Measurements from ENCODE around the gene GPR156. TPM values are rescaled to one million over a fixed set of nuclear protein-coding genes. Genes with fewer than 3 reads are reported as not detected.

GPR156 gene
- total RNA-seq, 2 experiments from 2014 or later = 0.10 TPM; not detected in 1

- POLR2A ChIA-PET = no interaction called here
- no peak overlapping the region for H3K4me3 Mint-ChIP-seq
- CTCF ChIA-PET = interaction anchor here (0.6 to 1.3 kb wide), 3 partner anchors 11 to 215 kb away, joined by 3 to 5 read pairs (median 3); no protein-coding TSS in a partner anchor
- H3K27ac Mint-ChIP-seq = no peak overlapping the region
- peaks cover 5% of the 10 kb centered on the region for H3K27me3 Mint-ChIP-seq
- H3K36me3 Mint-ChIP-seq (ENCODE audit: low read depth) = no peaks in the 10 kb centered on the region
- H3K9me3 Mint-ChIP-seq = no peaks in the 10 kb centered on the region
- no peaks in the 10 kb centered on the region for H3K4me1 Mint-ChIP-seq
- DNase-seq = no peak
Measured at GRCh38 chr3:120203016-120203415, 82.0 kb downstream of the GPR156 start.

- Mint-ChIP-seq H3K27me3 (peaks cover 3% of the 10 kb centered on the region), H3K4me1 (no peaks in the 10 kb centered on the region), H3K27ac (no peak overlapping the region), H3K9me3 (no peaks in the 10 kb centered on the region), H3K4me3 (no peak overlapping the region), H3K36me3 (ENCODE audit: low read depth) (no peaks in the 10 kb centered on the region)
- no peak for DNase-seq
- ChIA-PET POLR2A (no interaction called here), CTCF (interaction anchor here (1.3 kb wide), 1 partner anchor 29 kb away, joined by 3 read pairs; no protein-coding TSS in a partner anchor)
Measured at GRCh38 chr3:120202363-120202762, 82.7 kb downstream of the GPR156 start.

- Mint-ChIP-seq H3K27me3 (no peaks in the 10 kb centered on the region), H3K4me1 (no peaks in the 10 kb centered on the region), H3K27ac (no peak overlapping the region), H3K4me3 (no peak overlapping the region), H3K36me3 (ENCODE audit: low read depth) (no peaks in the 10 kb centered on the region), H3K9me3 (no peaks in the 10 kb centered on the region)
- CTCF ChIA-PET = interaction anchor here (0.6 to 1.3 kb wide), 2 partner anchors 21 to 41 kb away, joined by 3 to 9 read pairs; no protein-coding TSS in a partner anchor
- no peak for DNase-seq
- POLR2A ChIA-PET = no interaction called here
Measured at GRCh38 chr3:120200493-120201235, 84.4 kb downstream of the GPR156 start.

GRCh38 chr3:120198305-120198878 lies 86.6 kb downstream of the GPR156 start:
- Mint-ChIP-seq H3K27ac (no peak overlapping the region), H3K9me3 (no peaks in the 10 kb centered on the region), H3K27me3 (no peaks in the 10 kb centered on the region), H3K4me1 (no peaks in the 10 kb centered on the region), H3K4me3 (no peak overlapping the region), H3K36me3 (ENCODE audit: low read depth) (no peaks in the 10 kb centered on the region)
- ChIA-PET CTCF (interaction anchor here (1.6 kb wide), 1 partner anchor 293 kb away, joined by 3 read pairs; no protein-coding TSS in a partner anchor), POLR2A (no interaction called here)
- DNase-seq = no peak

- no peaks in the 10 kb centered on the region for H3K4me1 Mint-ChIP-seq
- H3K27ac Mint-ChIP-seq = no peak overlapping the region
- ChIA-PET POLR2A (no interaction called here), CTCF (interaction anchor here (1.1 kb wide), 1 partner anchor 22 kb away, joined by 3 read pairs; no protein-coding TSS in a partner anchor)
- no peaks in the 10 kb centered on the region for H3K9me3 Mint-ChIP-seq
- no peaks in the 10 kb centered on the region for H3K36me3 Mint-ChIP-seq (ENCODE audit: low read depth)
- no peak for DNase-seq
- no peaks in the 10 kb centered on the region for H3K27me3 Mint-ChIP-seq
- H3K4me3 Mint-ChIP-seq = no peak overlapping the region
Measured at GRCh38 chr3:120196812-120197211, 88.2 kb downstream of the GPR156 start.

GRCh38 chr3:120196333-120196732 lies 88.7 kb downstream of the GPR156 start:
- Mint-ChIP-seq H3K36me3 (ENCODE audit: low read depth) (no peaks in the 10 kb centered on the region), H3K9me3 (no peaks in the 10 kb centered on the region), H3K4me3 (no peak overlapping the region), H3K27ac (no peak overlapping the region), H3K4me1 (no peaks in the 10 kb centered on the region), H3K27me3 (no peaks in the 10 kb centered on the region)
- DNase-seq = no peak
- CTCF ChIA-PET = interaction anchor here (1.1 kb wide), 1 partner anchor 22 kb away, joined by 3 read pairs; no protein-coding TSS in a partner anchor
- POLR2A ChIA-PET = no interaction called here

- Mint-ChIP-seq H3K4me3 (no peak overlapping the region), H3K36me3 (ENCODE audit: low read depth) (no peaks in the 10 kb centered on the region), H3K4me1 (no peaks in the 10 kb centered on the region), H3K27me3 (no peaks in the 10 kb centered on the region), H3K9me3 (no peaks in the 10 kb centered on the region), H3K27ac (no peak overlapping the region)
- ChIA-PET POLR2A (no interaction called here), CTCF (no interaction called here)
- no peak for DNase-seq
Measured at GRCh38 chr3:120193554-120193953, 91.5 kb downstream of the GPR156 start.

GRCh38 chr3:120192579-120192978 lies 92.4 kb downstream of the GPR156 start:
- H3K27ac Mint-ChIP-seq = no peak overlapping the region

GRCh38 chr3:120192159-120192558 lies 92.9 kb downstream of the GPR156 start:
- POLR2A ChIA-PET = no interaction called here
- CTCF ChIA-PET = interaction anchor here (0.7 kb wide), 1 partner anchor 287 kb away, joined by 3 read pairs; no protein-coding TSS in a partner anchor
- no peak overlapping the region for H3K4me3 Mint-ChIP-seq
- no peak for DNase-seq
- H3K9me3 Mint-ChIP-seq = no peaks in the 10 kb centered on the region
- no peaks in the 10 kb centered on the region for H3K36me3 Mint-ChIP-seq (ENCODE audit: low read depth)
- no peaks in the 10 kb centered on the region for H3K4me1 Mint-ChIP-seq
- no peaks in the 10 kb centered on the region for H3K27me3 Mint-ChIP-seq
- H3K27ac Mint-ChIP-seq = no peak overlapping the region

More at GRCh38 chr3:120192579-120192978, 92.4 kb downstream of the GPR156 start:
- H3K36me3 Mint-ChIP-seq (ENCODE audit: low read depth) = no peaks in the 10 kb centered on the region
- DNase-seq = no peak
- ChIA-PET POLR2A (no interaction called here), CTCF (interaction anchor here (0.7 kb wide), 1 partner anchor 287 kb away, joined by 3 read pairs; no protein-coding TSS in a partner anchor)
- no peaks in the 10 kb centered on the region for H3K27me3 Mint-ChIP-seq
- no peak overlapping the region for H3K4me3 Mint-ChIP-seq
- H3K9me3 Mint-ChIP-seq = no peaks in the 10 kb centered on the region
- H3K4me1 Mint-ChIP-seq = no peaks in the 10 kb centered on the region

GRCh38 chr3:120182613-120183511 lies 102.2 kb downstream of the GPR156 start:
- ChIA-PET POLR2A (no interaction called here), CTCF (no interaction called here)
- no peaks in the 10 kb centered on the region for H3K36me3 Mint-ChIP-seq (ENCODE audit: low read depth)
- H3K4me3 Mint-ChIP-seq = no peak overlapping the region
- no peaks in the 10 kb centered on the region for H3K9me3 Mint-ChIP-seq
- peaks cover 5% of the 10 kb centered on the region for H3K27me3 Mint-ChIP-seq
- no peaks in the 10 kb centered on the region for H3K4me1 Mint-ChIP-seq
- DNase-seq = peak; percentile 21
- H3K27ac Mint-ChIP-seq = no peak overlapping the region

GRCh38 chr3:120181632-120182031 lies 103.4 kb downstream of the GPR156 start:
- POLR2A ChIA-PET = no interaction called here

GRCh38 chr3:120180731-120181412 lies 104.2 kb downstream of the GPR156 start:
- ChIA-PET POLR2A (no interaction called here), CTCF (no interaction called here)
- Mint-ChIP-seq H3K27me3 (peaks cover 5% of the 10 kb centered on the region), H3K4me3 (no peak overlapping the region), H3K9me3 (no peaks in the 10 kb centered on the region), H3K27ac (no peak overlapping the region), H3K4me1 (no peaks in the 10 kb centered on the region), H3K36me3 (ENCODE audit: low read depth) (no peaks in the 10 kb centered on the region)
- no peak for DNase-seq

More at GRCh38 chr3:120181632-120182031, 103.4 kb downstream of the GPR156 start:
- no peak overlapping the region for H3K4me3 Mint-ChIP-seq
- CTCF ChIA-PET = no interaction called here
- H3K9me3 Mint-ChIP-seq = no peaks in the 10 kb centered on the region
- no peaks in the 10 kb centered on the region for H3K36me3 Mint-ChIP-seq (ENCODE audit: low read depth)
- no peak for DNase-seq
- H3K27me3 Mint-ChIP-seq = peaks cover 5% of the 10 kb centered on the region
- no peaks in the 10 kb centered on the region for H3K4me1 Mint-ChIP-seq
- no peak overlapping the region for H3K27ac Mint-ChIP-seq
